ENCODE data around the gene PCDHGA5. TPM values are rescaled to one million over a fixed set of nuclear protein-coding genes. Genes with fewer than 3 reads are reported as not detected.

Gene PCDHGA5
- total RNA-seq, 1 experiment from 2014 or later: 0.05 TPM

DNA sequence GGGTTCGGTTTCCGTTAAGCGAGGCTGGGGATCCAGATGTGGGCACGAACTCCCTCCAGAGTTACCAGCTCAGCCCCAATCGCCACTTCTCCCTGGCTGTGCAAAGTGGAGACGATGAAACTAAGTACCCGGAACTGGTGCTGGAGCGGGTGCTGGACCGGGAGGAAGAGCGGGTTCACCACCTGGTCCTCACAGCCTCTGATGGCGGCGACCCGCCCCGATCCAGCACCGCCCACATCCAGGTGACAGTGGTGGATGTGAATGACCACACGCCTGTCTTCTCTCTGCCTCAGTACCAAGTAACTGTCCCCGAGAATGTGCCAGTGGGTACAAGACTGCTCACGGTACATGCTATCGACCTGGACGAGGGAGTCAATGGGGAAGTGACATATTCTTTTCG lies 19.4 kb downstream of the PCDHGA5 start:
- TF ChIP-seq CBX3 (IDR thresholded peaks at IDR 0.05; ENCODE audit: low read depth) (no peak), SIN3A (IDR thresholded peaks at IDR 0.05; ENCODE audit: low read depth) (no peak), ZFX (IDR thresholded peaks at IDR 0.05) (no peak), ATF3 (IDR thresholded peaks at IDR 0.05) (no peak), POLR2AphosphoS5 (IDR thresholded peaks at IDR 0.05; ENCODE audit: low read depth, low read length) (no peak), RAD21 (IDR thresholded peaks at IDR 0.05; ENCODE audit: low read depth) (no peak), ELF1 (IDR thresholded peaks at IDR 0.05; ENCODE audit: borderline replicate concordance, low read depth) (no peak), JUND (IDR thresholded peaks at IDR 0.05) (no peak), ZNF274 (IDR thresholded peaks at IDR 0.05; ENCODE audit: low read depth, low read length) (no peak), MAX (IDR thresholded peaks at IDR 0.05) (no peak), CEBPB (IDR thresholded peaks at IDR 0.05; ENCODE audit: low read depth) (no peak)
- TF ChIP-seq, protein P1, sequence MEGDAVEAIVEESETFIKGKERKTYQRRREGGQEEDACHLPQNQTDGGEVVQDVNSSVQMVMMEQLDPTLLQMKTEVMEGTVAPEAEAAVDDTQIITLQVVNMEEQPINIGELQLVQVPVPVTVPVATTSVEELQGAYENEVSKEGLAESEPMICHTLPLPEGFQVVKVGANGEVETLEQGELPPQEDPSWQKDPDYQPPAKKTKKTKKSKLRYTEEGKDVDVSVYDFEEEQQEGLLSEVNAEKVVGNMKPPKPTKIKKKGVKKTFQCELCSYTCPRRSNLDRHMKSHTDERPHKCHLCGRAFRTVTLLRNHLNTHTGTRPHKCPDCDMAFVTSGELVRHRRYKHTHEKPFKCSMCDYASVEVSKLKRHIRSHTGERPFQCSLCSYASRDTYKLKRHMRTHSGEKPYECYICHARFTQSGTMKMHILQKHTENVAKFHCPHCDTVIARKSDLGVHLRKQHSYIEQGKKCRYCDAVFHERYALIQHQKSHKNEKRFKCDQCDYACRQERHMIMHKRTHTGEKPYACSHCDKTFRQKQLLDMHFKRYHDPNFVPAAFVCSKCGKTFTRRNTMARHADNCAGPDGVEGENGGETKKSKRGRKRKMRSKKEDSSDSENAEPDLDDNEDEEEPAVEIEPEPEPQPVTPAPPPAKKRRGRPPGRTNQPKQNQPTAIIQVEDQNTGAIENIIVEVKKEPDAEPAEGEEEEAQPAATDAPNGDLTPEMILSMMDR (IDR thresholded peaks at IDR 0.05 in 2 of 3, conservative IDR thresholded peaks at IDR 0.05 in 1 of 3; ENCODE audit: borderline replicate concordance in 1 of 3, insufficient read depth in 1 of 3, low read depth in 2 of 3, low read length in 2 of 3): no peak
- TF ChIP-seq, protein P2, sequence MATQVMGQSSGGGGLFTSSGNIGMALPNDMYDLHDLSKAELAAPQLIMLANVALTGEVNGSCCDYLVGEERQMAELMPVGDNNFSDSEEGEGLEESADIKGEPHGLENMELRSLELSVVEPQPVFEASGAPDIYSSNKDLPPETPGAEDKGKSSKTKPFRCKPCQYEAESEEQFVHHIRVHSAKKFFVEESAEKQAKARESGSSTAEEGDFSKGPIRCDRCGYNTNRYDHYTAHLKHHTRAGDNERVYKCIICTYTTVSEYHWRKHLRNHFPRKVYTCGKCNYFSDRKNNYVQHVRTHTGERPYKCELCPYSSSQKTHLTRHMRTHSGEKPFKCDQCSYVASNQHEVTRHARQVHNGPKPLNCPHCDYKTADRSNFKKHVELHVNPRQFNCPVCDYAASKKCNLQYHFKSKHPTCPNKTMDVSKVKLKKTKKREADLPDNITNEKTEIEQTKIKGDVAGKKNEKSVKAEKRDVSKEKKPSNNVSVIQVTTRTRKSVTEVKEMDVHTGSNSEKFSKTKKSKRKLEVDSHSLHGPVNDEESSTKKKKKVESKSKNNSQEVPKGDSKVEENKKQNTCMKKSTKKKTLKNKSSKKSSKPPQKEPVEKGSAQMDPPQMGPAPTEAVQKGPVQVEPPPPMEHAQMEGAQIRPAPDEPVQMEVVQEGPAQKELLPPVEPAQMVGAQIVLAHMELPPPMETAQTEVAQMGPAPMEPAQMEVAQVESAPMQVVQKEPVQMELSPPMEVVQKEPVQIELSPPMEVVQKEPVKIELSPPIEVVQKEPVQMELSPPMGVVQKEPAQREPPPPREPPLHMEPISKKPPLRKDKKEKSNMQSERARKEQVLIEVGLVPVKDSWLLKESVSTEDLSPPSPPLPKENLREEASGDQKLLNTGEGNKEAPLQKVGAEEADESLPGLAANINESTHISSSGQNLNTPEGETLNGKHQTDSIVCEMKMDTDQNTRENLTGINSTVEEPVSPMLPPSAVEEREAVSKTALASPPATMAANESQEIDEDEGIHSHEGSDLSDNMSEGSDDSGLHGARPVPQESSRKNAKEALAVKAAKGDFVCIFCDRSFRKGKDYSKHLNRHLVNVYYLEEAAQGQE (IDR thresholded peaks at IDR 0.05; ENCODE audit: low read depth): no peak
- Histone ChIP-seq H3K9me3 (ENCODE audit: control insufficient read depth in 1 of 2, insufficient read depth in 1 of 2, low read depth in 1 of 2, low read length in 2 of 2) (no peaks in the 10 kb centered on the region; a peak in 2 of 4 replicates), H3K4me2 (ENCODE audit: low read length) (no peak overlapping the region), H3K27me3 (ENCODE audit: insufficient read depth, low read length) (no peaks in the 10 kb centered on the region), H3K36me3 (ENCODE audit: control insufficient read depth in 1 of 2, insufficient read depth in 2 of 2, low read length in 2 of 2) (no peaks in the 10 kb centered on the region), H3K9ac (ENCODE audit: low read length) (no peak overlapping the region), H3K4me3 (replicated peaks in 1 of 2; ENCODE audit: low read depth in 1 of 2, low read length in 2 of 2) (no peak overlapping the region), H3K9me2 (ENCODE audit: insufficient read depth) (no peaks in the 10 kb centered on the region), H3K27ac (ENCODE audit: low read depth, low read length) (no peak overlapping the region), H2AFZ (ENCODE audit: low read depth, low read length, poor library complexity, severe bottlenecking) (no peak overlapping the region), H3K79me2 (ENCODE audit: insufficient read depth, low read length) (no peaks in the 10 kb centered on the region), H3K4me1 (ENCODE audit: control insufficient read depth in 1 of 2, insufficient read depth in 2 of 2, low read length in 2 of 2) (no peaks in the 10 kb centered on the region), H4K20me1 (ENCODE audit: insufficient read depth) (no peaks in the 10 kb centered on the region)
- BruUV-seq (replicated peaks): no TSS peak
- CTCF ChIA-PET: no interaction called here
- POLR2A ChIA-PET: no interaction called here
- DNase-seq (ENCODE audit: low read depth, low spot score): no peak
- RAD21 ChIA-PET (ENCODE audit: low non-redundant PET in 1 of 2, low total read pairs in 2 of 2, uncharacterized antibody in 2 of 2, unreplicated experiment in 2 of 2): no interaction called here
- no peak for ATAC-seq
- intact Hi-C loops (cut with micrococcal nuclease): no loop called here
